Astrocyte (in vitro differentiated cells and primary cell): ENCODE results near the gene TMEM132E. TPM values are rescaled to one million over a fixed set of nuclear protein-coding genes. Genes with fewer than 3 reads are reported as not detected.

Source experiments
- DNase-seq: peaks from one replicate; pipeline ENCODE4 v3.0.0-alpha.2; 2010; ENCODE audit warnings: low read depth
- FAIRE-seq: peaks from 2 replicates; lab custom pipeline; 2011; peaks lifted over from hg19 to GRCh38; lab: Jason Lieb, UNC
- H2AFZ ChIP-seq: 2 replicates; pipeline ENCODE4 v1.6.0; 2012; ENCODE audit warnings: low read depth, low read length, inconsistent platforms
- H3K27ac ChIP-seq: 2 replicates; pipeline ENCODE4 v1.5.1; 2011; ENCODE audit warnings: low read depth, low read length, inconsistent platforms
- H3K27me3 ChIP-seq: 2 replicates; pipeline ENCODE4 v1.6.0; 2011; ENCODE audit warnings: low read length, inconsistent platforms; ENCODE audit not compliant: insufficient read depth
- H3K36me3 ChIP-seq: 2 replicates; pipeline ENCODE4 v1.5.1; 2011; ENCODE audit warnings: low read length, inconsistent platforms; ENCODE audit not compliant: insufficient read depth
- H3K4me1 ChIP-seq: 2 replicates; pipeline ENCODE4 v1.5.1; 2011; ENCODE audit warnings: low read length, inconsistent platforms; ENCODE audit not compliant: insufficient read depth
- H3K4me2 ChIP-seq: 2 replicates; pipeline ENCODE4 v1.6.0; 2012; ENCODE audit warnings: low read length, inconsistent platforms
- H3K4me3 ChIP-seq: 2 replicates; pipeline ENCODE4 v1.5.1; 2011; ENCODE audit warnings: low read depth, mild to moderate bottlenecking, low read length, inconsistent platforms; ENCODE audit not compliant: insufficient read depth
- H3K79me2 ChIP-seq: 2 replicates; pipeline ENCODE4 v1.6.0; 2012; ENCODE audit warnings: mild to moderate bottlenecking, low read length, inconsistent platforms; ENCODE audit not compliant: insufficient read depth
- H3K9ac ChIP-seq: 2 replicates; pipeline ENCODE4 v1.6.0; 2012; ENCODE audit warnings: mild to moderate bottlenecking, low read length, inconsistent platforms
- H3K9me3 ChIP-seq: 2 replicates; pipeline ENCODE4 v1.5.1; 2012; ENCODE audit warnings: low read depth, mild to moderate bottlenecking, low read length, inconsistent platforms; ENCODE audit not compliant: insufficient read depth
- H4K20me1 ChIP-seq: 2 replicates; pipeline ENCODE4 v1.6.0; 2012; ENCODE audit warnings: low read length, inconsistent platforms; ENCODE audit not compliant: insufficient read depth
- H3K27ac Mint-ChIP-seq: one replicate; pipeline ENCODE4 v1.8.0; 2021; ENCODE audit warnings: mild to moderate bottlenecking, mixed read lengths; ENCODE audit not compliant: unreplicated experiment
- H3K27me3 Mint-ChIP-seq: one replicate; pipeline ENCODE4 v1.8.0; 2021; ENCODE audit warnings: low read depth, mixed read lengths; ENCODE audit not compliant: unreplicated experiment
- H3K36me3 Mint-ChIP-seq: one replicate; pipeline ENCODE4 v1.8.0; 2021; ENCODE audit warnings: low read depth, mixed read lengths; ENCODE audit not compliant: unreplicated experiment
- H3K4me1 Mint-ChIP-seq: one replicate; pipeline ENCODE4 v1.8.0; 2021; ENCODE audit warnings: low read depth, mixed read lengths; ENCODE audit not compliant: unreplicated experiment
- H3K4me3 Mint-ChIP-seq: one replicate; pipeline ENCODE4 v1.8.0; 2021; ENCODE audit warnings: mild to moderate bottlenecking, moderate library complexity, mixed read lengths; ENCODE audit not compliant: unreplicated experiment
- H3K9me3 Mint-ChIP-seq: one replicate; pipeline ENCODE4 v1.8.0; 2021; ENCODE audit warnings: mild to moderate bottlenecking, mixed read lengths; ENCODE audit not compliant: unreplicated experiment
- EZH2 ChIP-seq: IDR thresholded peaks from 2 replicates; pipeline ENCODE4 v1.6.1; 2012; ENCODE audit warnings: mild to moderate bottlenecking, low read length, inconsistent platforms; ENCODE audit not compliant: insufficient read depth
- total RNA-seq: library from RNA; stranded (reverse); gene quantifications from 2 replicates; pipeline ENCODE4 v1.2.1, GENCODE V29; 2021
- TF ChIP-seq, protein P1 (sequence below): IDR thresholded peaks from 2 replicates; pipeline ENCODE4 v1.5.1; 2011; ENCODE audit warnings: low read depth, mild to moderate bottlenecking, inconsistent platforms, low read length, moderate library complexity; ENCODE audit not compliant: insufficient read depth

The TMEM132E gene
- total RNA-seq, 1 donor from 2014 or later, result 0.18 TPM

DNA sequence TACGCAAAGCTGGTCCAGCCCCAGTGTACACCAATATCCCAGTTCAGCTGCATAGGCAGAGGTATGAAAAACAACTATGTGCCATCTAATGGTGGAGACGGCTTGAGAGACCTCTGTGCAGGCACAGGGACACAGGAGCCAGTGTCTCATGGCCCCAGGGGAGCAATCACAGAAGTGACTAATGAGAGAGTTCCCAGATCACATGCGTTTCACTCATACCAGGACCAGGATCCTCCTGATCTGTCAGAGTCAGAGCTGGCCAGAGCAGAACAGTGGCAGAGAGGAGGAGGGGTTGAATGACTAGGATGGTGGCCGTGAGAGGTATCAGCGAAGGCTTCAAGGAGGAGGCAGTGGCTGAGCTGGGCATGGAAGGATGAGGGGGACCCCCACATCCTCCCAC, 41.1 kb downstream of the TMEM132E start:
- Mint-ChIP-seq H3K36me3 (no peaks in the 10 kb centered on the region), H3K4me3 (no peak overlapping the region), H3K27me3 (peaks cover 35% of the 10 kb centered on the region), H3K9me3 (no peaks in the 10 kb centered on the region), H3K4me1 (peaks cover 19% of the 10 kb centered on the region), H3K27ac (no peak overlapping the region)
- no peak overlapping the region for H3K27ac ChIP-seq
- no peaks in the 10 kb centered on the region for H3K79me2 ChIP-seq
- H3K4me2 ChIP-seq, result no peak overlapping the region
- H3K36me3 ChIP-seq, result no peaks in the 10 kb centered on the region
- DNase-seq (no peak), FAIRE-seq (no peak)
- H4K20me1 ChIP-seq, result no peaks in the 10 kb centered on the region
- H3K4me3 ChIP-seq, result no peak overlapping the region
- no peaks in the 10 kb centered on the region for H3K9me3 ChIP-seq
- peaks cover 4% of the 10 kb centered on the region for H3K27me3 ChIP-seq
- no peak overlapping the region for H2AFZ ChIP-seq
- no peak for TF ChIP-seq EZH2
- TF ChIP-seq, protein P1, sequence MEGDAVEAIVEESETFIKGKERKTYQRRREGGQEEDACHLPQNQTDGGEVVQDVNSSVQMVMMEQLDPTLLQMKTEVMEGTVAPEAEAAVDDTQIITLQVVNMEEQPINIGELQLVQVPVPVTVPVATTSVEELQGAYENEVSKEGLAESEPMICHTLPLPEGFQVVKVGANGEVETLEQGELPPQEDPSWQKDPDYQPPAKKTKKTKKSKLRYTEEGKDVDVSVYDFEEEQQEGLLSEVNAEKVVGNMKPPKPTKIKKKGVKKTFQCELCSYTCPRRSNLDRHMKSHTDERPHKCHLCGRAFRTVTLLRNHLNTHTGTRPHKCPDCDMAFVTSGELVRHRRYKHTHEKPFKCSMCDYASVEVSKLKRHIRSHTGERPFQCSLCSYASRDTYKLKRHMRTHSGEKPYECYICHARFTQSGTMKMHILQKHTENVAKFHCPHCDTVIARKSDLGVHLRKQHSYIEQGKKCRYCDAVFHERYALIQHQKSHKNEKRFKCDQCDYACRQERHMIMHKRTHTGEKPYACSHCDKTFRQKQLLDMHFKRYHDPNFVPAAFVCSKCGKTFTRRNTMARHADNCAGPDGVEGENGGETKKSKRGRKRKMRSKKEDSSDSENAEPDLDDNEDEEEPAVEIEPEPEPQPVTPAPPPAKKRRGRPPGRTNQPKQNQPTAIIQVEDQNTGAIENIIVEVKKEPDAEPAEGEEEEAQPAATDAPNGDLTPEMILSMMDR, result no peak
- H3K9ac ChIP-seq, result no peak overlapping the region
- H3K4me1 ChIP-seq, result no peaks in the 10 kb centered on the region

DNA sequence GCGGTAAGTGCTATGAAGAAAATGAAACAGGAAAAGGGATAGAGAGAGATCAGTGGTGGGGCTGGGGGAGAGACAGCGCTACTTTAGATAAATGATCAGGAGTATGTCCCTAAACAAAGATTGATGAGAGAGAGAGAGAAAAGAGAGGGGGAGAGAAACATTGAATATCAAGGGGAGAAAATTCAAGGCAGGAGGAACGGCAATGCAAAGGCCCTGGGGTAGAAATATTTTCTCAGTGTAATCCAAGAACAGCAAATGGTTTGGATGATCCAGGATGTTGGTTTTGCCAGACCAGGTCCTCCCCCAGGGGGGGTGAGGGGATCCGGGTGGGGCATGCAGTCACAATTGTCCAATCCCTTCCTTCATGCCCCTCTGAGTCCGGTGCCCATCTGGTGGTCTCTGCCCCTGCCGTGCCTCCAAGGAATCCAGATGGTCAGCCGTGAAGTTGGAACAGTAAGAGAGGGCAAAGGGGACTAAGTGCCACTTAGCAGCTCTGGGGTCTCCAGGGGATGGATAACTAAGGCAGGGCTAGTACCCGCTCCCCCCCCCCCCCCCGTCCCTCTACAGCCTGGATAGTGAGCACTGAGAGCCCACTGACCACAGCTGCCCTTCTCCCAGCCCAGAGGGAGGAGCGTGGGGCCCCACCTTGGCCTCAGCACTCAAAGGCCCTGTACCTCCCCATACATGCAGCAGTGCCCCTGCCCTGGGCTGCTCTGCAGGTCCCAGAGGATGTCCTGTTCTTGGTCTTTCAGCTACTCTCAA, 43.7 kb downstream of the TMEM132E start:
- Histone ChIP-seq H3K4me3 (no peak overlapping the region), H3K4me2 (no peak overlapping the region), H3K27me3 (peaks cover 15% of the 10 kb centered on the region), H2AFZ (no peak overlapping the region), H3K4me1 (no peaks in the 10 kb centered on the region), H3K9me3 (no peaks in the 10 kb centered on the region), H3K36me3 (no peaks in the 10 kb centered on the region), H3K27ac (no peak overlapping the region), H3K9ac (no peak overlapping the region), H4K20me1 (no peaks in the 10 kb centered on the region), H3K79me2 (no peaks in the 10 kb centered on the region)
- no peak overlapping the region for H3K4me3 Mint-ChIP-seq
- no peak for TF ChIP-seq EZH2
- TF ChIP-seq, protein P1, result no peak
- no peaks in the 10 kb centered on the region for H3K9me3 Mint-ChIP-seq
- no peaks in the 10 kb centered on the region for H3K36me3 Mint-ChIP-seq
- peaks cover 39% of the 10 kb centered on the region for H3K27me3 Mint-ChIP-seq
- no peak overlapping the region for H3K27ac Mint-ChIP-seq
- H3K4me1 Mint-ChIP-seq, result peaks cover 16% of the 10 kb centered on the region
- FAIRE-seq, result no peak
- DNase-seq, result no peak
